ENCODE data around the gene BCR.

Gene BCR

DNA sequence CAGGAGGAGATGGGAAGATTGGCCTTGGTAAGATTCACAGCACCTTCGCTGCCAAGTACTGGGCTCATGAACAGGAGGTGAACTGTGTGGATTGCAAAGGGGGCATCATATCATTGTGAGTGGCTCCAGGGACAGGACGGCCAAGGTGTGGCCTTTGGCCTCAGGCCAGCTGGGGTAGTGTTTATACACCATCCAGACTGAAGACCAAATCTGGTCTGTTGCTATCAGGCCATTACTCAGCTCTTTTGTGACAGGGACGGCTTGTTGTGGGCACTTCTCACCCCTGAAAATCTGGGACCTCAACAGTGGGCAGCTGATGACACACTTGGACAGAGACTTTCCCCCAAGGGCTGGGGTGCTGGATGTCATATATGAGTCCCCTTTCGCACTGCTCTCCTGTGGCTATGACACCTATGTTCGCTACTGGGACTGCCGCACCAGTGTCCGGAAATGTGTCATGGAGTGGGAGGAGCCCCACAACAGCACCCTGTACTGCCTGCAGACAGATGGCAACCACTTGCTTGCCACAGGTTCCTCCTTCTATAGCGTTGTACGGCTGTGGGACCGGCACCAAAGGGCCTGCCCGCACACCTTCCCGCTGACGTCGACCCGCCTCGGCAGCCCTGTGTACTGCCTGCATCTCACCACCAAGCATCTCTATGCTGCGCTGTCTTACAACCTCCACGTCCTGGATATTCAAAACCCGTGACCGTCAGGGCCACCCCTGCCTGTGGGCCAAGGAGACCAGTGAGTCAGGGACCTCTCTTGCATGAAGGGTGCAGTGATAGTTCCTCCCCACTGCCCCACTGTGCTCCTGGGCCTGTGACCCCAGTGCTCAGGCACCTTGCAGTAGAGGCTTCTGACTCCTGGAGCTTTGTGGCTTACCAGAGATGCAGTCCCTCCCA, 83.6 kb downstream of the BCR start:
- DNase-seq, result peak in 2 of 4 experiments; percentile 8 to 9

DNA sequence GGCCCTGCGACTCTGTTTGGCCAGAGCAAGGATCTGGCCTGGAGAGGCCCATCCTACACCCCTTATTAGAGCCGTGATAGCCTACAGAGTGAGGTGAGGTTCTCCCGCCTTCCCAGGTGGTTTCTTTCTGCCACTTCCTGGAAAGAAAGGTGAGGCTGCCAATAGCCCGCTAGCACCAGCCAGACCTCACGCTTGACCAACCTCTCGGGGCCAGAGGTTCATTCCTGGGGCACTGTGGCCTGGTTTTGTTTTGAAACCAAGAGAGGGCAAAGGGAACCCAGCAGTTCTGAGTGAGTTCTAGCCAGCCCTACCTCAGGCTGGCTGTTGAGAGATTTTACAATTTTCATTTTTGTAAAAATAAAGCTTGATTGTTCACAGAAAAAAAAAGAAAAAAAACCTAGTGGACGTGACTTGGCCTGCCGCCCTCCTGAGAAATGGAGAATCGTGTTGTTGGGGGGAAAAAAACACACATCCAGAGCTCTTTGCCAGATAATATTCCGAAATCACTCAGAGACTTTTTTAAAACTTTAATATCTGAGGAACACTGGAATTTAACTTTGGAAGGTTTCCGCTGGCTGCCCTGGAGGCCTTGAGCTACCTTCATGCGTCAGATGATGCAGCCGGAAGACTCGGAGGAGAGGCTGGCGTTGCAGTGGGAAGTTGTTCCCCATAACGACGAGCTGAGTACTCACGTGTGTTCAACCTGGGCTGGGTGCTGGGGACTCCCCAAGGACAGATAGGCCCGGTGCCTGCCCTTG, 84.5 kb downstream of the BCR start:
- DNase-seq, result no peak

GRCh38 chr22:23265368-23265700, 85.0 kb downstream of the BCR start:
- no peak for DNase-seq

DNA sequence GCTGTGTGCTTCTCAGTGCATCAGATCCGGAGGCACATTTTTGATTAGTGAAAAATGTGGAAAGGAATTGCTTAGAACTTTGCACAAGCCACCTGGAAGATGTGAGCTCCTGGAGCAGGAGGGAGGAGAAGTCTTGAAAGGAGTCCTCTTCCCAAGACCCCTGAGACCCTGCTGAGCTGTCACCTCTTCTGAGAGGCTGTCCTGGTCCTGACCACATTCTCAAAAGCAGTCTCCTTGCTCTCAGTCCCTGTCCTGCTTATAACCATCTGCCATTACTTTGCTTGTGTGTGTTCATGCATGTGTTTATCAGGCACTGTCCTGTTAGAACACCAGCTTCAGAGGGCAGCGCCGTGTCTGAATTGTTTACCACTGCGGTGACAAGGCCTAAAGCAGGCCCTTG, 86.5 kb downstream of the BCR start:
- no peak for DNase-seq

GRCh38 chr22:23267226-23268043, 87.1 kb downstream of the BCR start:
- no peak for DNase-seq

- no peak for DNase-seq
Measured at GRCh38 chr22:23268139-23268712, 87.9 kb downstream of the BCR start.

DNA sequence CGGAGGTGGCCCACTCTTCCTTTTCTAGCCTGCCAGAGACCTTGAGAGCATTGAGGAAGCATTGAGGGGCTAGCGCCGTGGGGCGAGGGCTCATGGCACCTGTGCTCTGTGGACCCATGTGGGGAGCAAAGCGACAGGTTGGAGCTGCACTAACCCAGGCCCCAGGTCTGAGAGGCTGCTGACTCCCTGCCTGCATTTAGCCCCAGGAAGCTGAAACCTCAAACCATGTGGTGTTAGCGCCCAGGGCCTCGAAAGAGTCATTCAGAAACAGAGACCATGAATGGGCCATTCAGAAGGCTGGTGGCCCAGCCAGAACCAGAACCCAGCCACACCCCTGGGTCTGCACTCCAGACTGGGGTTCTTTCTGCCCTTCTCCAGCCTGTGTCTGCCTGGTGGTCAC, 88.6 kb downstream of the BCR start:
- no peak for DNase-seq

DNA sequence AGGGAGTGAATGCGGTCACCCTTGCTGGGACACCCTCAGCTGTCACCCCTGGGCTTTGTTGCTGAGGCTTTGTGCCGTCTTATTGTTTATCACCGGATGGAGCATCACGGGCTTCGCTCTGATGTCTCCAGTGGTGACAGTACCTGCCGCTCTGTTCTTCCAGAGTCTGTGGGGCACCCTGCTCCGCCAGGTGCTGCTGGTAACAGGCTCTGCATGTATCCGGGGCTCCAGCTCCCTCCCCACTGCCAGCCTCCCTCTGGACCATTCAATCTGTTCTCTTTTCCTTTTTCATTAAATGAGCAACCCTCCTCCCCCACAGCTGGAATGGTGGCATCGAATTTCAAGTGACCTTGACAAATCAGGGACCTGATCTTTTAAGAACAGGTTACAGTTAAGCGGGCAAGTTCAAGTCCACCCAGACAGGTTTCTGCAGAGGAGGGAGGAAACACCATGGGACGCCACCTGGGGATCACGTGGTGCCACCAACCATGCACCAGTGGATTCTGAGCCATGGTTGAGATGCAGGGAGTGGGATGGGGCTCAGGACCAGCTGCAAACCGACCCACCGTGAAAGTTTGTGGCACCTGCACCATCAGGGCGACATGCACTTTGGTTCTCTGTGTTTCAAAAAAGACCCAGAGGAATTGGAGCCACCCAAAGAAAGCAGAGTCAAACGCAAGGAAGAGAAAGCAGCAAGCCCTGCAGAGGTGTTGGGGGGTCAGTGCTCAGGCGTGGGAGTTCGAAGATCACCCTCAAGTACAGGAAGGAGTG, 89.3 kb downstream of the BCR start:
- no peak for DNase-seq

DNA sequence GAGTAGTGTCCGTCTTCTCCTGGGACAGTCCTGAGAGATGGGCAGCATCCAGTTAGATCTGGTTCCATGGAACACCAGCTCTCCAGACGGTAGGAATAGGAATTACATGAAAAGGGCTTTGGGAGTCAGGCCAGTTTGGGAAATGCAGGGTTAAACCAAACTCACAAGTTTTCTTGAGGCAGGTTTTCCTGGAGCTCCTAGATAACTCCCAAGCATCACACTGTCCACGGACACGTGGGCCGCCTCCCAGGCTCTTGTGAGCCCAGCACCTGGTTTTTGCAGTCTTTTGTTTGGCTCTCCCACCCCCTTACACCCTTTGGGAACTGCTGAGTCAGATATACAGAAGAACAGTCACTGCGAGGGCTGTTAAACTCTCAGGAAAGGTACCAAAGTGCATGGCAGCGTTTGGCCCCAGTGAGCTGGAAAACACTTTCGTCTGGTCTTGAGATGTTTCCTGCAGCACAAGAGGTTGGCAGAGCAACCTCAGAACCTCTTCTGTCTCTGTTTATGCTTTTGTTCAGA, 90.0 kb downstream of the BCR start:
- no peak for DNase-seq

- DNase-seq, result no peak
Measured at GRCh38 chr22:23270798-23271596, 90.7 kb downstream of the BCR start.

- no peak for DNase-seq
Measured at GRCh38 chr22:23271597-23271908, 91.2 kb downstream of the BCR start.

GRCh38 chr22:23272371-23272770, 92.1 kb downstream of the BCR start:
- DNase-seq, result no peak

DNA sequence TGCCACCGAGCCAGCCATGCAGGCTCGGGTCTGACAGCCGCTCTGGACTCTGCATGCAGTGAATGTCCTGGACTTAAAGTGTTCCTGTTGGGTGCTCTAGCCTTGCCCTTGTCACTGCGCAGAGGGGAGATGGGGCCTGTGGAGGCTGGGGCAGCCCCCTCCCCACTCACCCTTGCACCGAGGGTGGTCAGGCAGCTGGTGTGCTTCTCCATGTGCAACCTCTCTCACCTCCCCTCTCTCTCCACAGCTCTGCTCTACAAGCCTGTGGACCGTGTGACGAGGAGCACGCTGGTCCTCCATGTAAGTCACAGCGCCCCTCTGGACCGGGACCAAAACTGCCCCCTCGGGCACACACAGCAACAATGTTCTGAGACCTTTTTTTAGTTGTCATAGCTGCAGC, 92.5 kb downstream of the BCR start:
- no peak for DNase-seq

- DNase-seq, result no peak
Measured at GRCh38 chr22:23273445-23274145, 93.3 kb downstream of the BCR start.

DNA sequence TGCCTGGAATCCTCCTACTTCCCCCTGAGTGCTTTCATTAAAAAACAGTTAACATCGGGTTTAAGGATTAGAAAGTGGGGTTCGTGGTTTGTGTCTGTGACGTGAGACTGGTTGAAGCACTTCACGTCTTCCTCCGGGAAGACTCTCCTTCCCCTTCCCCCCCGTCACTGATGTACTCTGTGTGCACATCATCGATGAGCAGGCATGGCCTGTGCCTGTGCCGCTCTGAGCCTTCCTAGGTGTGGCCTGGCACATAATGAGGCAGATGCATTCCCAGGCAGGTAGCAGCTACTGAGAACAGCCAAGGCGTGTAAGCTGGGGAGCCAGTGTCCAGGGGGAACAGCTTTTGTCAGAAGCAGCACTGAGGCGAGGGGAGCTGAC, 93.8 kb downstream of the BCR start:
- DNase-seq, result peak in 3 of 4 experiments; percentile 8 to 39 (median 22)

DNA sequence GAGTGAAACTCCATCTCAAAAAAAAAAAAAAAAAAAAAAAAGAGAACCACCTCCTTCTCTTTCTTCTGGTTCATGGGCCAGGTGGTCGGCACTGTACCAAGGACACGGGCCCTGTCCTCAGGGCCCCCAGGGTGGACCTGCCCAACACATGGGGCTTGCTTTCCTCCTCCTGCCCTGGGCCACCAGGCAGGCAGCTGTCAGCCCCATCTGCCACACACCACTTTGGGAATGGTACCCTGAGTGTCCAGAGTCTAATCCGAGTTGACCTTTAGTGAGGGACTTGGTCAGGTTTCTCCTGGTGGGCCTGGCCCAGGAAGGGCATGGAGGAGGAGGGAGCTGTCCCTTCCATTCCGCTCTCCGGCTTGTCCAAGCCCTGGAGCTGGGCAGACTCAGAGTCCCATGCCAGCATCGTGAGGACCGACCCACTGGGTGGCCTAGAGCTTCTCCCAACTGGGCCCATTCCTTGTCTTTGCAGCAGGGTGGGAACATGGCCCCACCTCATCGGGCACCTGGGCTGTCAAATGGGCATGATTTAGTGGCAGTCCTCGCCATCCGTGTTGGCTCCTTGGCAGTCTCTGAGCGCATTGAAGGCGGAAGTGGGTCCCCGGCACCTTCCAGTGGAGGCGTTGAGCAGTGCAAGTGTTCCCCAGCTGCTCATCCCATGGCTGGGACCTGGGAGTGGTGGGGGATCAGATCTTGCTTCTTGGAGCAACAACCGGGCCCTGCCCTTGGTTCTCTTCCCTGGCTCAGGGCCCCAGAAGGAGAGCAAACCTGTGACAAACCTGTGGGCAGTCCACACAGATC, 94.8 kb downstream of the BCR start:
- no peak for DNase-seq

DNA sequence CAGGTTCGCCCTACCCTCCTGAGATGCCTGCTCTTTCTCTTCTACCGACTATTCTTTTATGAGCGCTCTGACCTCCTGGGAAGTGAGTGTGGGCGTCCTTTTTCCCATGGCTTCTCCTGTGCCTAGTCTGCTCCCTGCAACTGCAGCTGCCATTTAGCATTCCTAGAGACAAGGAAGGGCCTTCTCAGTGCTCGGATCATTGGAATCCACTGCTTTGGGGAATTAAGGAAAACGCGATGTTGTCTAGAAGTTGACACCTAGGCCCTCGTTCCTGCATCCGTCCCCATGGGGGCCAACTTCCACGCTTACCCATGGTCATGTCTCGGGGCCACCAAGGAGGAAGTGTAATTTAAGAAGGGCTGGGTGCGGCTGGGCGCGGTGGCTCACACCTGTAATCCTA, 95.4 kb downstream of the BCR start:
- no peak for DNase-seq

GRCh38 chr22:23276656-23277582, 96.6 kb downstream of the BCR start:
- DNase-seq, result peak; percentile 14 to 51 (median 30)

Data from suppressor macrophage (primary cell).